Prostate gland (tissue), 2 donors: ENCODE measurements around the gene HSPA6. TPM values are rescaled to one million over a fixed set of nuclear protein-coding genes. Genes with fewer than 3 reads are reported as not detected.

ENCODE experiments used
- DNase-seq: peaks from one replicate; pipeline ENCODE4 v3.0.0-alpha.2; 2019; ENCODE audit warnings: low spot score
- H3K27ac ChIP-seq, 2 donors: fragments of 200-600 bp; sonication (generic); 2 replicates each; pipeline ENCODE4 v1.5.1; 2017 to 2019
- H3K27me3 ChIP-seq: fragments of 200-600 bp; sonication (generic); replicated peaks from 2 replicates; pipeline ENCODE4 v1.5.1; 2019; ENCODE audit not compliant: insufficient read depth
- H3K36me3 ChIP-seq, 2 donors: fragments of 200-600 bp; sonication (generic); 1 replicate in 1 of 2; 2 replicates in 1 of 2; pipeline versions ENCODE4 v1.5.1 to v1.8.1; 2017 to 2019
- H3K4me1 ChIP-seq: fragments of 200-600 bp; sonication (generic); replicated peaks from 2 replicates; pipeline ENCODE4 v1.5.1; 2019
- H3K4me3 ChIP-seq, 2 donors: fragments of 200-600 bp; sonication (generic); 2 replicates each; pipeline ENCODE4 v1.5.1; 2017 to 2019
- H3K9me3 ChIP-seq: fragments of 200-600 bp; sonication (generic); 2 replicates; pipeline ENCODE4 v1.5.1; 2017
- CTCF ChIP-seq, 4 experiments: fragments of 200-600 bp in 2 of 4; fragments of 450-650 bp in 2 of 4; sonication (generic) in 2 of 4; IDR thresholded peaks; 1 replicate in 3 of 4; 2 replicates in 1 of 4; pipeline ENCODE4 v1.5.1; 2016 to 2019; ENCODE audit warnings: antibody characterized with exemption in 4 of 4, mild to moderate bottlenecking in 2 of 4, moderate library complexity in 2 of 4
- POLR2A ChIP-seq: fragments of 450-650 bp; IDR thresholded peaks from one replicate; pipeline ENCODE4 v1.6.1; 2016; ENCODE audit warnings: antibody characterized with exemption, mild to moderate bottlenecking
- POLR2AphosphoS5 ChIP-seq: sonication (generic); formaldehyde crosslinking; IDR thresholded peaks from one replicate; pipeline ENCODE4 v1.6.1; 2017; ENCODE audit warnings: antibody characterized with exemption
- WGBS: methylation state at CpG from one replicate; pipeline ENCODE4 v1.1.5; 2018; 5-methylcytosine and 5-hydroxymethylcytosine counted together
- intact Hi-C: fragments of 100-400 bp; cut with DNase I; formaldehyde crosslinking; loops from one replicate; pipeline ENCODE4 v1.14.2; 2022
- total RNA-seq, 2 donors: library from RNA; depleted of rRNA; stranded (reverse); fragments of >200 nt; gene quantifications; one replicate each; pipeline ENCODE4 v1.1.0, GENCODE V29; 2016

Gene HSPA6
- total RNA-seq, 2 donors from 2014 or later = 0.64 to 4.9 TPM

DNA sequence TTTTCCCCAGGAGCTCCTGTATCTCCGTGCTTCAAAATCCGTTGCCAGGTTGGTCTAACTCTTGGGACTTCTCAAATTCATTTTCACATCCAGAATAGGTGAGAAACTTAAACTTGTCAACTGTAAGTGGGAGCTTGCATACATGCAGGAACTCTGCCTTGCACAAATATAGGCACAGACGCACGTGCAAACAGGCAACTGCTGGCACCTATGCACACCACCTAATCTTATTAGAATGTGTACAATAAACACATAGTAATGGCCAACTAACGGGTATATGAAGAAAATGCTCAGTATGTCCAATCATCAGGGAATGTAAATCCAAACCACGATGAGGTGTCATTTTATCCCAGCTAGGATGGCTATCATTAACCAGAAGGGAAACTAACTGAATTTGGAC, 41.7 kb upstream of the HSPA6 start:
- WGBS = 70% methylated on average over 6 of the region's 6 CpGs
- H3K27me3 ChIP-seq = peaks cover 8% of the 10 kb centered on the region
- no peak for DNase-seq
- H3K4me1 ChIP-seq = no peaks in the 10 kb centered on the region
- no peaks in the 10 kb centered on the region for H3K9me3 ChIP-seq
- H3K36me3 ChIP-seq = no peaks in the 10 kb centered on the region
- no peak for TF ChIP-seq POLR2AphosphoS5
- TF ChIP-seq POLR2A = no peak
- TF ChIP-seq CTCF (IDR thresholded peaks at IDR 0.05) = no peak
- no peak overlapping the region for H3K4me3 ChIP-seq
- intact Hi-C loops = no loop called here
- H3K27ac ChIP-seq = no peak overlapping the region

- intact Hi-C loops = no loop called here
Observed at GRCh38 chr1:161483361-161483760, 41.0 kb upstream of the HSPA6 start.

GRCh38 chr1:161484613-161485012, 39.7 kb upstream of the HSPA6 start:
- no peaks in the 10 kb centered on the region for H3K36me3 ChIP-seq
- TF ChIP-seq POLR2A = no peak
- TF ChIP-seq CTCF (IDR thresholded peaks at IDR 0.05) = no peak
- DNase-seq = no peak
- H3K4me1 ChIP-seq = no peaks in the 10 kb centered on the region
- H3K4me3 ChIP-seq = no peak overlapping the region
- no peaks in the 10 kb centered on the region for H3K9me3 ChIP-seq
- H3K27me3 ChIP-seq = peaks cover 8% of the 10 kb centered on the region
- WGBS = 89% methylated on average over 2 of the region's 2 CpGs
- intact Hi-C loops = no loop called here
- no peak overlapping the region for H3K27ac ChIP-seq

More at GRCh38 chr1:161483361-161483760, 41.0 kb upstream of the HSPA6 start:
- TF ChIP-seq POLR2A (no peak), POLR2AphosphoS5 (no peak), CTCF (IDR thresholded peaks at IDR 0.05) (no peak)
- Histone ChIP-seq H3K4me1 (no peaks in the 10 kb centered on the region), H3K27me3 (peaks cover 8% of the 10 kb centered on the region), H3K4me3 (no peak overlapping the region), H3K9me3 (no peaks in the 10 kb centered on the region), H3K27ac (no peak overlapping the region), H3K36me3 (no peaks in the 10 kb centered on the region)
- 83% methylated on average over 3 of the region's 3 CpGs for WGBS
- DNase-seq = no peak

GRCh38 chr1:161486806-161487741, 37.3 kb upstream of the HSPA6 start:
- Histone ChIP-seq H3K9me3 (no peaks in the 10 kb centered on the region), H3K4me3 (no peak overlapping the region), H3K27ac (no peak overlapping the region), H3K4me1 (no peaks in the 10 kb centered on the region), H3K27me3 (peaks cover 2% of the 10 kb centered on the region), H3K36me3 (no peaks in the 10 kb centered on the region)
- 47% methylated on average over 8 of the region's 8 CpGs for WGBS
- no peak for DNase-seq
- intact Hi-C loops = no loop called here
- peak in 3 of 4 experiments; percentile 48 to 65 (median 49) for TF ChIP-seq CTCF (IDR thresholded peaks at IDR 0.05)
- TF ChIP-seq POLR2AphosphoS5 = no peak
- TF ChIP-seq POLR2A = no peak

DNA sequence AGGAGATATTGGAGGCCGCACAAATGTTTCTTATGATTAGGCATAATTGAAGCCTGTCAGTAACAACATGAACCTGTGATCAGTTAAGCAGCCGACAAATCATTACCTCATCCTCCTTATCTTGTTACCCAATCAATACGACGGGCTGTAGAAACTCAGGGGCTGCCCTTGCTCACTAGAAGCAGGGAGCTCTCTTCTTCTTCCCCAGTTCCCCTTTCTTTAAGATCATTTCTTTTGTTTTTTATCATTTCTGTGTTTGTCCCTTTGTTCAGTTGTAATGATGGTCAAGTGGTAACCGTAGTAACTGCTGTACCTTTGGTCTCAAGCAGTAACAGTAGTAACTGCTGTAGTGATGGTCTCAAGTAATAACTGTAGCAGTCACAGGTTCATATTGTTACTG, 32.9 kb upstream of the HSPA6 start:
- Histone ChIP-seq H3K27me3 (no peaks in the 10 kb centered on the region), H3K27ac (no peak overlapping the region), H3K9me3 (no peaks in the 10 kb centered on the region), H3K4me3 (no peak overlapping the region), H3K36me3 (no peaks in the 10 kb centered on the region), H3K4me1 (no peaks in the 10 kb centered on the region)
- DNase-seq = no peak
- WGBS = 40% methylated on average over 5 of the region's 5 CpGs
- no peak for TF ChIP-seq POLR2AphosphoS5
- no peak for TF ChIP-seq CTCF (IDR thresholded peaks at IDR 0.05)
- no peak for TF ChIP-seq POLR2A
- intact Hi-C loops = no loop called here
